Hematopoietic multipotent progenitor cell treated with erythropoietin and hydrocortisone succinate and interleukin-3 and kit ligand, for 15 days (in vitro differentiated cells): Measurements from ENCODE around the gene CRYZ.

Experiments
- DNase-seq: peaks from one replicate; pipeline ENCODE4 v3.0.0-alpha.2; 2015; ENCODE audit warnings: low spot score

The CRYZ gene

GRCh38 chr1:74731399-74732052, 1.3 kb downstream of the CRYZ start:
- DNase-seq = no peak

GRCh38 chr1:74729741-74730478, 2.9 kb downstream of the CRYZ start:
- DNase-seq = no peak

GRCh38 chr1:74728736-74729135, 4.1 kb downstream of the CRYZ start:
- DNase-seq = no peak

- DNase-seq = no peak
These were observed 6.8 kb downstream of the CRYZ start for GRCh38 chr1:74726063-74726462.

- DNase-seq = no peak
These were observed 15.2 kb downstream of the CRYZ start for GRCh38 chr1:74717626-74718025.

DNA sequence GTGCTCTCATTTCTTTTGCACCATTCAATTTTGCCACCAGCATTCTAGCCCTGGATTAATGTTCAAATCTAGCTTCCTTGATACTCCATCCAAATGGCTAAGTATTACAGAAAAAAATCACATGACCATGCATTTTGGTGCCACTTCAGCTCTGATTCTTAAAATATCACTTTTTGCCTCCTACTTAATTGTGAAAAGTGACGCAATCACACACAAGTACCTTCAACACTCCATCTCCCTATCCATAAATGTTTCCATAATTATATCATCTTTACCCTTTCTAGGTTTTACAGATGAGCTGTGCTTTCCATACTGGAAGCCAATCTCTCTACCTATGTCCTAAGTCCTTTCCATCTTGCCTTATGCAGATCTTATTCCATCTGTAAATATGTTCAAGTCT, 16.0 kb downstream of the CRYZ start:
- DNase-seq = no peak

GRCh38 chr1:74715806-74716205, 17.0 kb downstream of the CRYZ start:
- no peak for DNase-seq

GRCh38 chr1:74715236-74715502, 17.7 kb downstream of the CRYZ start:
- no peak for DNase-seq

- no peak for DNase-seq
These were observed 18.2 kb downstream of the CRYZ start for GRCh38 chr1:74714429-74715235.

- no peak for DNase-seq
These were observed 19.0 kb downstream of the CRYZ start for GRCh38 chr1:74713849-74714248.

DNA sequence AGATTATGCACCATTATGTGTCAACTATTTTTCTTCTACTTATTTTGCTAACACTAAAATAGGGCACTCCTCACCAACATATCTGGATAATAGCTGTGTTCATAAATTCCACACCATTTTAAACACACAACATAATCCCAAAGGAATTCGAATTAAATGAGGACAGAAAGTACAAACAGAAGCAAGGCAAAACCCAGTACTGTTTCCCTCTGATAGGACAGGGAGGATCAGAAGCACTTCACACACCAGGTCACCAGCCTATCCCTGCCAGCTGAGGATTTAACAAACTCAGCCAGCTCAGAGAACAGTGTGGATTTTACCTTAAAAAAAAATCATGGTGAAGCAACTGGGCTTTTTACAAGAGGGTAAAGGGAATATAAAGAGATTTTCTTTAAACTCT, 20.0 kb downstream of the CRYZ start:
- DNase-seq = no peak

DNA sequence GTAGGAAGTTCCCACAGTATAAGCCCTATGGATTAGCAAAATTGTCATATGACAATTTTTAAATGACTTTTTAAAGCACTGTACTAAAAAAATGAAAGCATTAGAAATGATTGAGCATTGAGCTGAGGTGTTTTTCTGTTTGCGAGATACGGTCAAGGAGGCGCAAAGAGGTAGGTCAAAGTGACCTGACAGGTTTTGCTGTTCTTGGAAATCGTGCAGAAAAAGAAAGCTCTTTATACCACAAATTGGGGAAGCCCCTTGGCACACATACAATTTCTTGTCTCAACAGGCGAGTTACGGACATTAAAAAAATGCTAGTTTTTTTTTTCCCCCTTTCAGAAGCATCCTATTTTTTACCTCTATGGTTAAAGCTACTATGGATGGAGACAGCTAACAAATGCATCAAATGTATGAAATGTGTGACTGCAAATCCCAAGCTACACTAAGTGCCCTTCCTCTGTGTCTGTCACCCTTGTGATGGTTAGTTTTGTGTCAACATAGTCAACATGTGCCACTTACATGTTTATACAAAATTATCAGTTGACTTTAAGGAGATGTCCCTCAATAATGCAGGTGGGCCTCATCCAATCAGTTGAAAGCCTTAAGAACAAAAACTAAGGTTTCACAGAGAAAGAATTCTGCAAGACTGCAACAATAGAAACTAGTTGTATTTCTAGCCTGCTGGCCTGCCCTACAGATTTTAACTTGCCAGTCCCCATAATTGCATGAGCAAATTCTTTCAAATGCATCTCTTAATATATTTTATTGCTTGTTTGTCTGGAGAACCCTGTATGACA, 29.3 kb downstream of the CRYZ start:
- no peak for DNase-seq

GRCh38 chr1:74699331-74699730, 33.5 kb downstream of the CRYZ start:
- no peak for DNase-seq

DNA sequence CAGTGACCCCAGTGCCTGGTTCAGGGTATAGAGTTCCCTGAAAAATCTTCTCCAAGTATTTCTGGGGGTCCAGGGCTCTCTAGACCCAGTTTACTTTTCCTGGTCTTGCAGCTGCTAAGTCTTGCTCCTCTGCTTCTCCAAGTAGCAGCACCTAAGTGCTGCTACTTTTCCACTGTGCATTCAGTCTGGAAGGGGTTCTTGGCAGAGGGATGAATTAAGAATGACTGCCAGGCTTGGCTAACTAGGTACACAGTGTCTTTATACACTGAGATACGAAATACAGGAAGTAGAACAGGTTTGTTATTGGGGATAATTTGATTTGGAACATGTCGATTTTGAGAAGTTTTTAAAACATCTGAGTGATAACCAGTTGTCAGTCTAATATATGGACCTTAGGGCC, 35.0 kb downstream of the CRYZ start:
- no peak for DNase-seq

DNA sequence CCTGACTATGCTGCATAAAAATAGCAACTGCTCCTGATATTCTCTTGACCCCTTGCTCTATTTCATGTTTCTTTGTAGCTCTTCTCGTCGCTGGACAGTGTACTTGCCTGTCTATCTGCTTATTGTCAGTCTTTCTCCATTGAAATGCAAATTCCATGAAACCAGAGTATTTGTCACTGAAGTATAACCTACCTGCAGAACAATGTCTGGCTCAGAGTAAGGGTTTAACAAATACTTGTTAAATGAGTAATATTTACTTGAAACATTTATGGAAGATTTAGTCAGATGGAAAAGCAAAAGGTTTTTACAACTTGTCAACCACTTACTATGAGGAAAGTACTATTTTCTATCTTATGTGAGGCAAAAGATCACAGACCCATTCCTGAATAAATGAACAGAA, 39.4 kb downstream of the CRYZ start:
- DNase-seq = no peak

- no peak for DNase-seq
These were observed 41.9 kb downstream of the CRYZ start for GRCh38 chr1:74690909-74691308.

DNA sequence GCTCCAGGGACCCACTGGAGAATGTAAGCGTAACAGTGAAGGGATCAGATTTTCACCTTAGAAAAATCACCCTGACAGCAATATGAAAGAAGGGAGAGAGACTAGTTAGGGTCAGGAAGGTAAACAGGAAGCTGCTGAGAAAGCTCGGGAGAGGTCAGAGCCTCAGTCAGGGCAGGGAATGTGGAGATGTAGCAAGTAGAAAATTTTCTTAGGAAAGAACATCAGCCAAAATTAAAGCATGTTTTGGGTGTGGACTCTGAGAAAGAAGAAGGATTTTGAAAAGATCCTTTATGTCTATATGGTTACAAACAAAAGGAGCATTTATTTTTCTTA, 42.5 kb downstream of the CRYZ start:
- no peak for DNase-seq

DNA sequence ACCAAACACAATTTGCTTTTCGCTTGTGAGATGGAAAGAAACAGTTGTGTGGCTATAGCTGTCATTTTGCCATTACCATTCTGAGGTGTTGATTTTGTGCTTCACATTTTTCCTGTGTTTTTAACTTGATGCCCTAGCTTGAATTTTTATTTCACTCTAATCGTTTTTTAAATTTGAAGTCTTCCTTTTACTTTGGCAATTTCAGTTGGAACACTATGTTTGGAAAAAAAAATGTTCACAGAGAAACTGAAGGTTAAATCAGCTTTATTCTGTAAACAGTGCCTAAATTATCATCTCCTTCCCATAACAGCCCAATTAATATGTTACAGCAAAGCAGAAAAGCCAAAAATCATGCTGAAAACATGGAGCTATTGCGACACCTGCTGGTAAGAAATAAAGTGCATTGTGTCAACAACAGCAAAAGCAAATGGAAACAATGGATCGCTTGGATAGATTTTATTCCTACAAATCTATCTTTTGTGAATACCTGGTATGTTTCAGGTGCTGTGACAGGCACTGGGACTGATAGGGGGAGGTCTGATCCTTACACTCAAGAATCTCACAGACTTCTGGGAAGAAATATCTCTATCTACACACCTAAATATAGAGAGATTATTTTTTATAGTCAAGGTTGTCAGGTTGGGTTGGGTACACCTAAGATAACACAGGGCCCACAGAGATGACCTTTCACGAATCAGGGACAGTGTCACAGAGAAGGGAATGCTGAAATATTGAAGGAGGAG, 43.1 kb downstream of the CRYZ start:
- peak; percentile 39 for DNase-seq

- DNase-seq = no peak
These were observed 45.9 kb downstream of the CRYZ start for GRCh38 chr1:74686928-74687327.

DNA sequence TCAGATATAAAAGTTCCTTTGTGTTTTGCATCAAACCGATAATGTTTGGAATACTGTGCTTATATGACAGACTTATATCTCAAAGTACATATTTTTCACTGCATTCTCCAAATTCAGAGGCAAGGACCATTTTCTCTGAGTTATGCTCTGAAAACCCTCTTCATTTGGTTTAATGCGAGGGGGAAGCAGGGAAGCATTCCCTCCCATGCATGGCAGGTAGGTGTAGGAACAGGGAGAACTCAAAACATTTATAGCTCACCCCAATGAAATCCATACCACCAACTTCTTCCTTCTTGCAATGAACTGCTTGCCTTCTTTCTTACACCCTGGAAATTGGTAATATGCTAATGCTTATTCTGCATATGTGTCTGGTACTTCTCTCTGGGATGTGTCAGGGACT, 48.5 kb downstream of the CRYZ start:
- DNase-seq = no peak

GRCh38 chr1:74683656-74684055, 49.2 kb downstream of the CRYZ start:
- no peak for DNase-seq

DNA sequence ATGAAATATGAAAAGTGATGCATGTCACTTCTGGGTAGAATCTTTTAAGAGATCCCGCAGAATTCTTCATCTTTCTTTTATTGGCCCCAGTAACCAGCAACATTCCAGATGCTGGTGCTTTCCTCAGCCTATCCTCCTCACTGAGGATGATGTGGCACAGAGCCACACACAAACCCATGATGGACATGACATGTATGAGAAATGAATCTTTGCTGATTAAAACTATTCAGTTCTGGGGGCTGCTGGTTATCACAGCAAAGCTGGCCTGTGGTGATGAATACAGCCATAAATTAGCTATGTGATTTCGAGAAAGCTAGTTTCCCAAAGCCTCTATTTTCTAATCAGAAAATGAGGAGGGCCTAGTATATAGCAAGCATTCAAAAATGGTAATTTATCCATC, 51.0 kb downstream of the CRYZ start:
- no peak for DNase-seq
